ENCODE measurements around the gene SCD. TPM values are rescaled to one million over a fixed set of nuclear protein-coding genes. Genes with fewer than 3 reads are reported as not detected.

The SCD gene
- total RNA-seq, 2 experiments from 2014 or later: 1.7 TPM

GRCh38 chr10:100327007-100327717 lies 19.9 kb upstream of the SCD start:
- H3K27ac Mint-ChIP-seq: no peak overlapping the region
- no peak for TF ChIP-seq CTCF (IDR thresholded peaks at IDR 0.05)
- Histone ChIP-seq H3K27ac (ENCODE audit: low read depth in 1 of 2, low read length in 2 of 2) (no peak overlapping the region), H3K9me3 (ENCODE audit: control insufficient read depth in 1 of 2, insufficient read depth in 1 of 2, low read length in 2 of 2) (no peaks in the 10 kb centered on the region), H3K27me3 (ENCODE audit: control insufficient read depth in 1 of 2, insufficient read depth in 2 of 2, low read length in 2 of 2) (peaks cover 0 to 3% of the 10 kb centered on the region in 2 experiments), H3K4me3 (ENCODE audit: low read length) (no peak overlapping the region), H3K36me3 (ENCODE audit: insufficient read depth, low read length) (no peaks in the 10 kb centered on the region), H3K4me1 (ENCODE audit: insufficient read depth, low read length) (peaks cover 5% of the 10 kb centered on the region)
- CTCF ChIA-PET: no interaction called here
- no peaks in the 10 kb centered on the region for H3K9me3 Mint-ChIP-seq
- ATAC-seq (ENCODE audit: poor library complexity) (peak; percentile 79), DNase-seq (peak in 4 of 14 experiments; percentile 13 to 64 (median 50))
- H3K36me3 Mint-ChIP-seq (ENCODE audit: low read depth): no peaks in the 10 kb centered on the region
- peaks cover 6% of the 10 kb centered on the region for H3K4me1 Mint-ChIP-seq (ENCODE audit: low read depth)
- H3K4me3 Mint-ChIP-seq: no peak overlapping the region
- intact Hi-C loops (cut with DNase I, micrococcal nuclease): no loop called here
- POLR2A ChIA-PET: interaction anchor here (1.5 kb wide), 1 partner anchor 40 kb away, joined by 3 read pairs; no protein-coding TSS in a partner anchor
- H3K27me3 Mint-ChIP-seq: peaks cover 16% of the 10 kb centered on the region

- Histone ChIP-seq H3K27me3 (ENCODE audit: control insufficient read depth in 1 of 2, insufficient read depth in 2 of 2, low read length in 2 of 2) (peaks cover 0 to 3% of the 10 kb centered on the region in 2 experiments), H3K4me1 (ENCODE audit: insufficient read depth, low read length) (peaks cover 5% of the 10 kb centered on the region), H3K9me3 (ENCODE audit: control insufficient read depth in 1 of 2, insufficient read depth in 1 of 2, low read length in 2 of 2) (no peaks in the 10 kb centered on the region), H3K4me3 (ENCODE audit: low read length) (no peak overlapping the region), H3K27ac (ENCODE audit: low read depth in 1 of 2, low read length in 2 of 2) (no peak overlapping the region), H3K36me3 (ENCODE audit: insufficient read depth, low read length) (no peaks in the 10 kb centered on the region)
- intact Hi-C loops (cut with DNase I, micrococcal nuclease): no loop called here
- no peaks in the 10 kb centered on the region for H3K36me3 Mint-ChIP-seq (ENCODE audit: low read depth)
- CTCF ChIA-PET: no interaction called here
- H3K4me3 Mint-ChIP-seq: no peak overlapping the region
- no peak overlapping the region for H3K27ac Mint-ChIP-seq
- H3K27me3 Mint-ChIP-seq: peaks cover 16% of the 10 kb centered on the region
- no peak for TF ChIP-seq CTCF (IDR thresholded peaks at IDR 0.05)
- no peak for ATAC-seq (ENCODE audit: poor library complexity)
- DNase-seq: no peak
- H3K4me1 Mint-ChIP-seq (ENCODE audit: low read depth): peaks cover 6% of the 10 kb centered on the region
- H3K9me3 Mint-ChIP-seq: no peaks in the 10 kb centered on the region
- POLR2A ChIA-PET: no interaction called here
These were observed 19.4 kb upstream of the SCD start for GRCh38 chr10:100327718-100328009.

GRCh38 chr10:100328198-100328597 lies 18.8 kb upstream of the SCD start:
- Histone ChIP-seq H3K9me3 (ENCODE audit: control insufficient read depth in 1 of 2, insufficient read depth in 1 of 2, low read length in 2 of 2) (no peaks in the 10 kb centered on the region), H3K36me3 (ENCODE audit: insufficient read depth, low read length) (no peaks in the 10 kb centered on the region), H3K27me3 (ENCODE audit: control insufficient read depth in 1 of 2, insufficient read depth in 2 of 2, low read length in 2 of 2) (peaks cover 0 to 3% of the 10 kb centered on the region in 2 experiments), H3K27ac (ENCODE audit: low read depth in 1 of 2, low read length in 2 of 2) (no peak overlapping the region), H3K4me3 (ENCODE audit: low read length) (no peak overlapping the region), H3K4me1 (ENCODE audit: insufficient read depth, low read length) (peaks cover 5% of the 10 kb centered on the region)
- TF ChIP-seq CTCF (IDR thresholded peaks at IDR 0.05): no peak
- DNase-seq (no peak), ATAC-seq (ENCODE audit: poor library complexity) (no peak)
- Mint-ChIP-seq H3K9me3 (no peaks in the 10 kb centered on the region), H3K27ac (no peak overlapping the region), H3K27me3 (peaks cover 16% of the 10 kb centered on the region), H3K4me1 (ENCODE audit: low read depth) (peaks cover 6% of the 10 kb centered on the region), H3K4me3 (no peak overlapping the region), H3K36me3 (ENCODE audit: low read depth) (no peaks in the 10 kb centered on the region)
- ChIA-PET POLR2A (interaction anchor here (0.6 kb wide), 1 partner anchor 128 kb away, joined by 4 read pairs; no protein-coding TSS in a partner anchor), CTCF (no interaction called here)
- intact Hi-C loops (cut with DNase I, micrococcal nuclease): no loop called here
